Measurements from ENCODE around the gene ZNF621. TPM values are rescaled to one million over a fixed set of nuclear protein-coding genes. Genes with fewer than 3 reads are reported as not detected.
"Not testable (repeated sequence)": the region's sequence is repeated elsewhere in the genome, so short reads cannot be mapped to it uniquely, and the experiment has no call there.

ZNF621 gene
- total RNA-seq, 1 donor from 2014 or later = 18.9 TPM

GRCh38 chr3:40534283-40534682 lies 9.5 kb downstream of the ZNF621 start:
- DNase-seq (ENCODE audit: low spot score) = no peak

- no peak for DNase-seq (ENCODE audit: low spot score)
These were observed 22.1 kb downstream of the ZNF621 start for GRCh38 chr3:40546816-40547215.

GRCh38 chr3:40550167-40550566 lies 25.4 kb downstream of the ZNF621 start:
- no peak for DNase-seq (ENCODE audit: low spot score)

- no peak for DNase-seq (ENCODE audit: low spot score)
These were observed 32.9 kb downstream of the ZNF621 start for GRCh38 chr3:40557575-40558161.

GRCh38 chr3:40562482-40562881 lies 37.7 kb downstream of the ZNF621 start:
- not testable (repeated sequence) for DNase-seq (ENCODE audit: low spot score)

GRCh38 chr3:40565629-40566028 lies 40.9 kb downstream of the ZNF621 start:
- not testable (repeated sequence) for DNase-seq (ENCODE audit: low spot score)

GRCh38 chr3:40566694-40567093 lies 41.9 kb downstream of the ZNF621 start:
- no peak for DNase-seq (ENCODE audit: low spot score)

- no peak for DNase-seq (ENCODE audit: low spot score)
These were observed 47.8 kb downstream of the ZNF621 start for GRCh38 chr3:40572588-40572987.

- no peak for DNase-seq (ENCODE audit: low spot score)
These were observed 49.3 kb downstream of the ZNF621 start for GRCh38 chr3:40574050-40574449.

GRCh38 chr3:40574661-40575060 lies 49.9 kb downstream of the ZNF621 start:
- no peak for DNase-seq (ENCODE audit: low spot score)

- no peak for DNase-seq (ENCODE audit: low spot score)
These were observed 51.6 kb downstream of the ZNF621 start for GRCh38 chr3:40576396-40576795.

- DNase-seq (ENCODE audit: low spot score) = peak; percentile 60
These were observed 55.8 kb downstream of the ZNF621 start for GRCh38 chr3:40580494-40581091.

- no peak for DNase-seq (ENCODE audit: low spot score)
These were observed 56.4 kb downstream of the ZNF621 start for GRCh38 chr3:40581166-40581565.

GRCh38 chr3:40582401-40583027 lies 57.8 kb downstream of the ZNF621 start:
- no peak for DNase-seq (ENCODE audit: low spot score)

GRCh38 chr3:40583691-40584090 lies 58.9 kb downstream of the ZNF621 start:
- no peak for DNase-seq (ENCODE audit: low spot score)

- peak; percentile 88 for DNase-seq (ENCODE audit: low spot score)
These were observed 59.9 kb downstream of the ZNF621 start for GRCh38 chr3:40584625-40585189.

- DNase-seq (ENCODE audit: low spot score) = no peak
These were observed 60.7 kb downstream of the ZNF621 start for GRCh38 chr3:40585381-40586016.

GRCh38 chr3:40586901-40587300 lies 62.1 kb downstream of the ZNF621 start:
- DNase-seq (ENCODE audit: low spot score) = no peak

GRCh38 chr3:40588406-40588805 lies 63.6 kb downstream of the ZNF621 start:
- DNase-seq (ENCODE audit: low spot score) = no peak
